B cell (primary cell): Measurements from ENCODE around the gene TMEM151A.

Experiments
- EZH2 ChIP-seq: IDR thresholded peaks from 2 replicates; pipeline ENCODE4 v1.6.1; 2012; ENCODE audit warnings: borderline replicate concordance, low read depth, mild to moderate bottlenecking, moderate library complexity, low read length; ENCODE audit not compliant: insufficient read depth, poor library complexity, severe bottlenecking
- TF ChIP-seq, protein P1 (sequence below): fragments of 200-600 bp; IDR thresholded peaks from one replicate; pipeline ENCODE4 v1.8.0; 2022; ENCODE audit warnings: antibody characterized with exemption, mild to moderate bottlenecking

DNA sequence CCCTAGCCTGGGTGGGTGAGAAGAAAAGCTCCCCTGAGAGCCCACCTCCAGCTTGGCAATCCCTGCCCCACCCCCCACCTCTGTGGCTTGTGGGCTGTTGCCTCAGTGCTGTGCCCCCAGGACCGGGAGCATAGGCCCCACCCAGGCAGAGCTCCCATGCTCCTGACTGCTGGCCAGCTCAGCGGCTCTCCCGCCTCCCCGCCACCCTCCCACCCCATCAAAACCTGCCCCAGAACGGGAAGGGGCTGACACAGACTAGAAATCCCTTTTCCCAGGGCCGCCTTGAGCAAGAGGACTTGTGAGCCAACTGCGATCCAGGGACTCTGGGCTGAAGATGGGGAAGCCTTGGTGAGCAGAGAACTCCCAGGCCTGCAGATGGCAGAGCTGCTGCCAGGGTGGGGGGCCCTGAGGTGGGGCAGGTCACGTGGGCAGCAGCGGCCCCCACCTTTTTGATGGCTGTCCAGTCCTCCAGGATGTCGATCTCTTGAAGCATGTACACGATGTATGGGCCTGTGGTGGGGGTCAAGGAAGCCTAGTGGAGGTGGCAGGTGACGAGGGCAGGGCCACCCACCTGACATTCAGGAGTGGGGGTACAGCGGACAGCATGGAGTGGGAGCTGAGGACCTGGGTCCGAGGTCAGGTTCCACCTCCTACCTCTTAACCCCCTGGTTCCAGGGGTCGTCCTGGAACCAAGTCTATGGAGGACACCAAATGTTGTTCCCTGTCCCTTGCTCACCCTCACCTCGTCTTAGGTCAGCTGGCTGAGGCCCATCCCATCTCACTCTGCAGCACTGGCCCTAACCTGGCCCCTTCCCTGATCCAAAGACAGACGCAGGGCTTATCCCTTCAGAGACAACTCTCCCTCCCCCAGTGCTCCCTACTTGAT lies 46.8 kb downstream of the TMEM151A start:
- TF ChIP-seq, protein P1, sequence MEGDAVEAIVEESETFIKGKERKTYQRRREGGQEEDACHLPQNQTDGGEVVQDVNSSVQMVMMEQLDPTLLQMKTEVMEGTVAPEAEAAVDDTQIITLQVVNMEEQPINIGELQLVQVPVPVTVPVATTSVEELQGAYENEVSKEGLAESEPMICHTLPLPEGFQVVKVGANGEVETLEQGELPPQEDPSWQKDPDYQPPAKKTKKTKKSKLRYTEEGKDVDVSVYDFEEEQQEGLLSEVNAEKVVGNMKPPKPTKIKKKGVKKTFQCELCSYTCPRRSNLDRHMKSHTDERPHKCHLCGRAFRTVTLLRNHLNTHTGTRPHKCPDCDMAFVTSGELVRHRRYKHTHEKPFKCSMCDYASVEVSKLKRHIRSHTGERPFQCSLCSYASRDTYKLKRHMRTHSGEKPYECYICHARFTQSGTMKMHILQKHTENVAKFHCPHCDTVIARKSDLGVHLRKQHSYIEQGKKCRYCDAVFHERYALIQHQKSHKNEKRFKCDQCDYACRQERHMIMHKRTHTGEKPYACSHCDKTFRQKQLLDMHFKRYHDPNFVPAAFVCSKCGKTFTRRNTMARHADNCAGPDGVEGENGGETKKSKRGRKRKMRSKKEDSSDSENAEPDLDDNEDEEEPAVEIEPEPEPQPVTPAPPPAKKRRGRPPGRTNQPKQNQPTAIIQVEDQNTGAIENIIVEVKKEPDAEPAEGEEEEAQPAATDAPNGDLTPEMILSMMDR: no peak
- no peak for TF ChIP-seq EZH2
